Kidney epithelial cell (primary cell): Measurements from ENCODE around the gene PSMD6. TPM values are rescaled to one million over a fixed set of nuclear protein-coding genes. Genes with fewer than 3 reads are reported as not detected.

Experiments
- DNase-seq: peaks from one replicate; pipeline ENCODE4 v3.0.0-alpha.2; 2010; ENCODE audit warnings: low read depth
- H3K27me3 ChIP-seq: 2 replicates; pipeline ENCODE4 v1.6.0; 2011; ENCODE audit warnings: low read length; ENCODE audit not compliant: control insufficient read depth, insufficient read depth
- H3K36me3 ChIP-seq: 2 replicates; pipeline ENCODE4 v1.5.1; 2011; ENCODE audit warnings: low read length; ENCODE audit not compliant: control insufficient read depth, insufficient read depth
- H3K4me3 ChIP-seq: 2 replicates; pipeline ENCODE4 v1.5.1; 2011; ENCODE audit warnings: low read depth, mild to moderate bottlenecking, control low read depth, low read length
- total RNA-seq: library from RNA; depleted of rRNA; stranded (reverse); fragments of >200 nt; gene quantifications from 2 replicates; pipeline ENCODE4 v1.2.3, GENCODE V29; 2015
- TF ChIP-seq, protein P1 (sequence below): IDR thresholded peaks from 2 replicates; pipeline ENCODE4 v1.5.1; 2011; ENCODE audit warnings: mild to moderate bottlenecking, moderate library complexity, low read length, control low read depth, inconsistent platforms; ENCODE audit not compliant: insufficient read depth, poor library complexity, severe bottlenecking

PSMD6 gene
- total RNA-seq, 1 donor from 2014 or later: 97.4 TPM

DNA sequence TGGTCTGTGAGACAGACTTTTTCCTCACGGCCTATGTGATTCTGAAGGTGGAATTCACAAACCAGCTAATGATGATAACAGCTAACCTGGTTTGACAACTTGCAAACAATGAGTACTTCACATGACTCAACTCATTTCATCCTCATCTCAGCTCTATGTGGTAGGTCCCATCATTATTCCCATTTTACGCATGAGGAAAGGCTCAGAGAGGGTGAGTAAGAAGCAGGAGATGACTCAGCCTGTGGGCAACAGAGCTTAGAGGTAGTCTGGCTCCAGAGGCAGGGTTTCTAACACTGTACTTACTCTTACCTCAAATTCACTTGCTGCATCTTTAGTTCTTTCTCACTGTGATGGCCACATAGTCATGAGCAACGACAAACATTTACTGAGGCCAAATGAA, 25.8 kb upstream of the PSMD6 start:
- DNase-seq: peak; percentile 65
- TF ChIP-seq, protein P1, sequence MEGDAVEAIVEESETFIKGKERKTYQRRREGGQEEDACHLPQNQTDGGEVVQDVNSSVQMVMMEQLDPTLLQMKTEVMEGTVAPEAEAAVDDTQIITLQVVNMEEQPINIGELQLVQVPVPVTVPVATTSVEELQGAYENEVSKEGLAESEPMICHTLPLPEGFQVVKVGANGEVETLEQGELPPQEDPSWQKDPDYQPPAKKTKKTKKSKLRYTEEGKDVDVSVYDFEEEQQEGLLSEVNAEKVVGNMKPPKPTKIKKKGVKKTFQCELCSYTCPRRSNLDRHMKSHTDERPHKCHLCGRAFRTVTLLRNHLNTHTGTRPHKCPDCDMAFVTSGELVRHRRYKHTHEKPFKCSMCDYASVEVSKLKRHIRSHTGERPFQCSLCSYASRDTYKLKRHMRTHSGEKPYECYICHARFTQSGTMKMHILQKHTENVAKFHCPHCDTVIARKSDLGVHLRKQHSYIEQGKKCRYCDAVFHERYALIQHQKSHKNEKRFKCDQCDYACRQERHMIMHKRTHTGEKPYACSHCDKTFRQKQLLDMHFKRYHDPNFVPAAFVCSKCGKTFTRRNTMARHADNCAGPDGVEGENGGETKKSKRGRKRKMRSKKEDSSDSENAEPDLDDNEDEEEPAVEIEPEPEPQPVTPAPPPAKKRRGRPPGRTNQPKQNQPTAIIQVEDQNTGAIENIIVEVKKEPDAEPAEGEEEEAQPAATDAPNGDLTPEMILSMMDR: no peak
- Histone ChIP-seq H3K27me3 (no peaks in the 10 kb centered on the region), H3K4me3 (no peak overlapping the region), H3K36me3 (no peaks in the 10 kb centered on the region)

DNA sequence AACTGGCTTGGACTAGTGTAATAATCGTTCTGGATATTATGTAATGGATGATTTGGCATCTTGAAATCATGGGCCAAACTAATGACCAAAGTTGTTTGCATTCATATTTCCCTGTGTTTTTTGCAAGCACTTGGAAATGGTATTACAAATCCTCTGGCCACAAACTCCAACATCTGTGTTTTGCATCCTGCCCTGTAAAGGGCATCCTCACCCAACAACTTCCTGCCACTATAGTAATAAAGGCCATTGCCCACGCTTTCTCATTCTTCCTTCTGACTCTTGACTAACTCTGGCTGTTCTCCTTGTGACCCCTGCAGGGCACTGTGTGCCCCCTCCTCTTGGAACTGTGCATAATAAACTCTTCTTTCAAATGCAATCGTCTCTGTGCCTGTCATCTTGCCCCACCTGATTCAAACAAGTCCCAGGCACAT, 25.4 kb upstream of the PSMD6 start:
- Histone ChIP-seq H3K36me3 (no peaks in the 10 kb centered on the region), H3K4me3 (no peak overlapping the region), H3K27me3 (no peaks in the 10 kb centered on the region)
- TF ChIP-seq, protein P1: no peak
- no peak for DNase-seq

DNA sequence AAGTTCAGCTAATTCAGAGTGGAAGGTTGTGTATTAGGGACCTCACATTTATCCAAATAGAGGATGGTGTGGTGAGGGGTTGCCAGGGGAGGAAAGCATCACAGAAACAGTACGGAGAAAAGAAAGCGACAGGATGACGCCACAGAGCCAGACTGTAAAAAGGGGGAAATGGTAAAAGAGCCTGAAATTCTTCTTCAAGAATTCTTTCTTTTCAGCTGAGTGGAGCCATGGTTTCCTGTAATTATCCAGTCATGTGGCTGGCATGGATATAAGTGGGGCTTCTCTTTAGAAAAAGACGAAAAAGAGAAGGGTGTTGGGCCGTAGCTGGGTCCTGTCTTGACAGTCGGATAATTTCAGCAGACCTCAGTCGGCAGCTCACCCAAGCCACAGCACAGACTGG, 24.5 kb upstream of the PSMD6 start:
- no peak for DNase-seq
- TF ChIP-seq, protein P1: no peak
- H3K36me3 ChIP-seq: no peaks in the 10 kb centered on the region
- H3K4me3 ChIP-seq: no peak overlapping the region
- no peaks in the 10 kb centered on the region for H3K27me3 ChIP-seq

DNA sequence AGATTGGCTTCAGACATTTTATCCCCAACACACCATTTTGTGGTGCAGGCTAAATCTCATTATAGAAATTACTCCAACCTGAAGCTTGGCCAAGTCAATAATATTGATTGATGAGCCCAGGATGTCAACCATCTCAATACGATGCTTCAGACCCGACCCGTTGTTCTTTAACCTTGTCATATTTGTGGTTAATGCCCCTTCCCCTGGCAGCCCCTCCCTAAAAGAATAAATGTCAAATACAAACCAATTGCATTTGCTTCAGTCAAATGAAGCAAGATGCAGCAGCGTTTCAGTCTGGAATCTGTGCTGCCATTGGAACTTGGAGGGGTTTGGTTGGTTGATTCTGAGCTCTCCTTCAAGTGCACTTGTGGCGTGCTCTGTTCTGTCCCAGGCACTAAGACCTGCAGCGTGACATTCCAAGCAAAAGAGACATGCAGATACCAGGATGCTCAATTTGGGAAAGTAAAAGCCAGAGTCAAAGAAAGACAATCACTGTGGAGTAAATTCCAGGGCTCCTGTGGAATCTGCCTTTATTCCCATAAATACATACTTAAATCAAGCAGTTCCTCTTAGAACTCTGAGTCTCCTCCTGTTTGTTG, 23.8 kb upstream of the PSMD6 start:
- TF ChIP-seq, protein P1: no peak
- no peak for DNase-seq
- no peaks in the 10 kb centered on the region for H3K36me3 ChIP-seq
- no peak overlapping the region for H3K4me3 ChIP-seq
- no peaks in the 10 kb centered on the region for H3K27me3 ChIP-seq

DNA sequence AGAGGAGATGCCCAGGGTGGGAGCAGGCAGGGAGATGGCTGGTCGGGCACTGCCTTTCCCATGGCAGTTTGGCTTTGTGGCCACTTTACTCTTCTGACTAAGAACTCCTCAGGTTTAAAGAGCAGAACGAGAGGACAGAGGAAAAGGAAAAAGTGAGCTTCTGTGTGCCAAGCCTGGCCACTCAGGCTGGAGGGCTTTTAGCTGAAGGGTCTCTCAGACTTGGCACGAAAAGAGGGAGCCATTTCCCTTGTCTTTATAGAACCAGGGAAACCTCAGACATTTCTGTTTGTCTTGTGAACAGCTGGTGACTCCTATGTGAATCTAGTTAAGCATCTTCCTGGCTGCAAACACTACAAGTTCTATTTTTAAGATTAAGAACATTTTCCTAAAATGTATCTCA, 23.3 kb upstream of the PSMD6 start:
- H3K36me3 ChIP-seq: no peaks in the 10 kb centered on the region
- no peak overlapping the region for H3K4me3 ChIP-seq
- DNase-seq: no peak
- no peaks in the 10 kb centered on the region for H3K27me3 ChIP-seq
- TF ChIP-seq, protein P1: no peak

DNA sequence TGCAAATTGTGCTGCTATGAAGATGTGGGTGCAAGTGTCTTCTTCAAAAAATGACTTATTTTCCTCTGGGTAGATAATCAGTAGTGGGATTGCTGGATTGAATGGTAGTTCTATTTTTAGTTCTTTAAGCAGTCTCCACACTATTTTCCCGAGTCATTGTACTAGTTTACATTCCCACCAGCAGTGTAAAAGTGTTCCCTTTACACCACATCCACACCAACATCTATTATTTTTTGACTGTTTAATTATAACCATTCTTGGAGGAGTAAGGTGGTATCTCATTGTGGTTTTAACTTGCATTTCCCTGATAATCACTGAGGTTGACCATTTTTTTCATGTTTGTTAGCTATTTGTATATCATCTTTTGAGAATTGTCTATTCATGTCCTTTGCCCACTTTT, 19.7 kb upstream of the PSMD6 start:
- TF ChIP-seq, protein P1: no peak
- no peak overlapping the region for H3K4me3 ChIP-seq
- no peaks in the 10 kb centered on the region for H3K36me3 ChIP-seq
- no peak for DNase-seq
- H3K27me3 ChIP-seq: no peaks in the 10 kb centered on the region
